Measurements from ENCODE around the gene THTPA.

DNA sequence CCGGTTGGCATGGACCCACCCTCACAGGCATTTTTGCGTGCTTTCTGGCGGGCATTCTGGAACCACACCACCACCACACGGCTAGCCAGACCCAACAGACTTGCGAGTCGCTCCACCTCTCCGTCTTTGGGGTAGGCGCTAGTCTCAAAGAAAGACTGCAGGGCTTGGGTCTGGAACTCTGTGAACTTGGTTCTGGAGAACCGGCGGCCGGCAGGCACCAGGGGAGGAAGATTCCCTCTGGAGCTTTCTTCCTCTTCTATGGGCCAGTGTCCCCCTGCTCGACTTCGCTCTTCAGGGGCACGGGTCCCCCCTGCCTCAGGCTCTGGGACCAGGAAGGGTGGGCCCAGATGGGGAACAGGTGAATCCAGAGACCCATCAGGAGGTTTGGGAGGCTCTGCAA lies 31.1 kb upstream of the THTPA start:
- TF ChIP-seq CTCF (IDR thresholded peaks at IDR 0.05) (no peak), POLR2AphosphoS5 (IDR thresholded peaks at IDR 0.05) (no peak), POLR2A (IDR thresholded peaks at IDR 0.05) (no peak)
